K562 (cell line): ENCODE results near the gene SLC22A12. TPM values are rescaled to one million over a fixed set of nuclear protein-coding genes. Genes with fewer than 3 reads are reported as not detected.

ENCODE experiments used
- ATAC-seq: fragments of 200-7000 bp; cut with Tn5 transposase; 3 replicates; pipeline ENCODE4 v1.9.1; 2020; ENCODE audit warnings: moderate library complexity
- BruUV-seq: library from RNA; stranded (reverse); fragments of 400-500 nt; replicated peaks from 2 replicates; lab custom pipeline; 2021; lab: Mats Ljungman, UMichigan
- CTCF ChIA-PET: fragments of 300-600 bp; formaldehyde crosslinking; extraction: SDS; loops from one replicate; lab custom pipeline; 2021; ENCODE audit warnings: low intra/inter-chr PET ratio; lab: Yijun Ruan, JAX
- POLR2A ChIA-PET: fragments of 300-600, 350-650 bp; sonication (Branson Sonifier 250); formaldehyde crosslinking; extraction: SDS; loops from one replicate; lab custom pipeline; 2021; ENCODE audit warnings: antibody characterized with exemption, inconsistent platforms; lab: Yijun Ruan, JAX
- DNase-seq, 4 experiments: peaks; one replicate each; pipeline versions ENCODE4 v3.0.0 to v3.0.0-alpha.2; 2011 to 2018; ENCODE audit warnings: low spot score in 3 of 4, mixed read lengths in 3 of 4; ENCODE audit errors: extremely low read depth in 1 of 4
- FAIRE-seq: peaks from 2 replicates; lab custom pipeline; 2011; peaks lifted over from hg19 to GRCh38; lab: Jason Lieb, UNC
- H2AFZ ChIP-seq: 2 replicates; pipeline ENCODE4 v1.6.0; 2011; ENCODE audit warnings: low read depth, low read length, control low read depth, inconsistent platforms
- H3K27ac ChIP-seq: fragments of 200-600 bp; 3 replicates; pipeline ENCODE4 v1.8.0; 2011; ENCODE audit warnings: low read depth, mild to moderate bottlenecking, control low read depth, inconsistent platforms, low read length, moderate library complexity, mixed read lengths; ENCODE audit errors: extremely low read depth
- H3K27me3 ChIP-seq, 2 experiments: fragments of 300-600 bp in 1 of 2; 2 replicates in 1 of 2; 3 replicates in 1 of 2; pipeline versions ENCODE4 v1.6.0 to v1.8.0; 2011; ENCODE audit warnings: inconsistent platforms in 2 of 2, low read length in 2 of 2, mild to moderate bottlenecking in 1 of 2, mixed read lengths in 1 of 2, moderate library complexity in 1 of 2; ENCODE audit not compliant: control insufficient read depth in 2 of 2, insufficient read depth in 2 of 2
- H3K36me3 ChIP-seq: fragments of 300-600 bp; 3 replicates; pipeline ENCODE4 v1.8.0; 2011; ENCODE audit warnings: mild to moderate bottlenecking, low read length, inconsistent platforms; ENCODE audit not compliant: control insufficient read depth, insufficient read depth
- H3K4me1 ChIP-seq, 2 experiments: fragments of 200-600 bp in 1 of 2; replicated peaks in 1 of 2; 2 replicates in 1 of 2; 3 replicates in 1 of 2; pipeline versions ENCODE4 v1.5.1 to v1.8.0; 2011; ENCODE audit warnings: inconsistent platforms in 2 of 2, low read length in 2 of 2, mild to moderate bottlenecking in 1 of 2, mixed read lengths in 1 of 2, moderate library complexity in 1 of 2; ENCODE audit not compliant: control insufficient read depth in 2 of 2, insufficient read depth in 2 of 2
- H3K4me2 ChIP-seq: 2 replicates; pipeline ENCODE4 v1.6.1; 2011; ENCODE audit warnings: low read length, control low read depth, inconsistent platforms, mixed read lengths; ENCODE audit not compliant: insufficient read depth
- H3K4me3 ChIP-seq: fragments of 200-600 bp; sonication (generic), shearing (Covaris generic); 2 replicates; pipeline ENCODE4 v1.5.1; 2016; ENCODE audit warnings: control low read depth, inconsistent platforms
- H3K79me2 ChIP-seq: fragments of 200-600 bp; 3 replicates; pipeline ENCODE4 v1.8.0; 2011; ENCODE audit warnings: low read length, inconsistent platforms; ENCODE audit not compliant: control insufficient read depth, insufficient read depth
- H3K9ac ChIP-seq, 2 experiments: 2 replicates each; pipeline versions ENCODE4 v1.6.0 to v1.6.1; 2011; ENCODE audit warnings: low read depth in 2 of 2, low read length in 2 of 2, control low read depth in 1 of 2, inconsistent platforms in 1 of 2, mild to moderate bottlenecking in 1 of 2, mixed read lengths in 1 of 2; ENCODE audit not compliant: insufficient read depth in 1 of 2
- H3K9me1 ChIP-seq: one replicate; pipeline ENCODE4 v1.6.0; 2011; ENCODE audit warnings: inconsistent platforms, mild to moderate bottlenecking, low read length, moderate library complexity; ENCODE audit not compliant: control insufficient read depth, insufficient read depth
- H3K9me3 ChIP-seq: replicated peaks from 2 replicates; pipeline ENCODE4 v1.5.1; 2011; ENCODE audit warnings: low read depth, low read length, inconsistent platforms; ENCODE audit not compliant: control insufficient read depth, insufficient read depth
- H4K20me1 ChIP-seq: replicated peaks from 2 replicates; pipeline ENCODE4 v1.6.1; 2011; ENCODE audit warnings: low read length, inconsistent platforms, mixed read lengths; ENCODE audit not compliant: control insufficient read depth, insufficient read depth
- GATA2 ChIP-seq: sonication (generic); formaldehyde crosslinking; IDR thresholded peaks from 2 replicates; pipeline ENCODE4 v1.4.0; 2020; ENCODE audit warnings: mild to moderate bottlenecking, missing genetic modification reagents
- HCFC1 ChIP-seq: IDR thresholded peaks from 2 replicates; pipeline ENCODE4 v1.6.1; 2012; ENCODE audit warnings: low read depth, low read length, improper control_type of control experiment
- KLF10 ChIP-seq: fragments of 250-450 bp; sonication (Bioruptor Pico); IDR thresholded peaks from 2 replicates; pipeline ENCODE4 v1.6.1; 2021; ENCODE audit warnings: matching md5 sums
- MTF1 ChIP-seq: fragments of 250-450 bp; sonication (Bioruptor Pico); IDR thresholded peaks from 2 replicates; pipeline ENCODE4 v1.9.0; 2021; ENCODE audit warnings: moderate library complexity, mild to moderate bottlenecking, inconsistent platforms, borderline replicate concordance
- NCOA1 ChIP-seq: fragments of 450-650 bp; IDR thresholded peaks from 2 replicates; pipeline ENCODE4 v1.6.1; 2016; ENCODE audit warnings: low read depth
- NFRKB ChIP-seq: fragments of 450-650 bp; IDR thresholded peaks from 2 replicates; pipeline ENCODE4 v1.6.1; 2016; ENCODE audit warnings: low read depth
- NRF1 ChIP-seq, 2 experiments: fragments of 450-650 bp; IDR thresholded peaks in 1 of 2; conservative IDR thresholded peaks in 1 of 2; 2 replicates each; pipeline ENCODE4 v1.6.1; 2014; ENCODE audit warnings: mild to moderate bottlenecking in 2 of 2
- POLR2A ChIP-seq: fragments of 450-650 bp; conservative IDR thresholded peaks from 2 replicates; pipeline ENCODE4 v1.6.1; 2016
- PRPF4 ChIP-seq: fragments of 200-400 bp; formaldehyde crosslinking; IDR thresholded peaks from one replicate; pipeline ENCODE4 v1.6.1; 2017; ENCODE audit warnings: low read length, low read depth, mild to moderate bottlenecking; ENCODE audit not compliant: insufficient read depth, poor library complexity, severe bottlenecking
- SAFB ChIP-seq: fragments of 200-400 bp; formaldehyde crosslinking; IDR thresholded peaks from 2 replicates; pipeline ENCODE4 v1.6.1; 2017; ENCODE audit warnings: low read depth, low read length, borderline replicate concordance
- THRAP3 ChIP-seq: fragments of 450-650 bp; IDR thresholded peaks from 2 replicates; pipeline ENCODE4 v1.6.1; 2016; ENCODE audit warnings: mild to moderate bottlenecking, inconsistent platforms, borderline replicate concordance
- XRCC3 ChIP-seq: fragments of 450-650 bp; IDR thresholded peaks from 2 replicates; pipeline ENCODE4 v1.6.1; 2017; ENCODE audit warnings: mild to moderate bottlenecking, moderate library complexity
- ZBTB7A ChIP-seq: IDR thresholded peaks from 2 replicates; pipeline ENCODE4 v1.6.1; 2011; ENCODE audit warnings: low read depth, mild to moderate bottlenecking, low read length, moderate library complexity, borderline replicate concordance; ENCODE audit not compliant: control insufficient read depth
- ZNF134 ChIP-seq: fragments of 250-450 bp; sonication (Bioruptor Pico); conservative IDR thresholded peaks from 2 replicates; pipeline ENCODE4 v1.4.0; 2020
- WGBS: fragments of 100-300 bp; shearing (Covaris generic); methylation state at CpG from one replicate; pipeline ENCODE4 v1.1.6; 2016; ENCODE audit warnings: low coverage, mixed read lengths; ENCODE audit not compliant: insufficient coverage; ENCODE audit errors: missing lambda C conversion rate; 5-methylcytosine and 5-hydroxymethylcytosine counted together
- in situ Hi-C: fragments of 300-500 bp; cut with MboI; formaldehyde crosslinking; loops from 4 replicates; pipeline ENCODE4 v1.15.0; 2018; ENCODE audit warnings: inconsistent platforms, mixed read lengths
- intact Hi-C: fragments of 100-400 bp; cut with micrococcal nuclease; formaldehyde crosslinking; loops from 2 replicates; pipeline ENCODE4 v1.14.2; 2022
- polyA plus RNA-seq, 8 experiments: library from polyadenylated mRNA; depleted of rRNA in 4 of 8; stranded (reverse) in 5 of 8; unstranded in 3 of 8; fragments of >200 nt; fragmentation: Nextera tagmentation in 2 of 8; fragmentation: Illumina TruSeq in 1 of 8; extraction: Ambion mirVana in 2 of 8; extraction: Trizol in 1 of 8; gene quantifications; 2 replicates each; pipeline versions ENCODE4 v1.2.1 to v1.2.3, GENCODE V29; 2011 to 2014; ENCODE audit warnings: inconsistent platforms in 1 of 8, missing spikeins in 1 of 8
- total RNA-seq, 7 experiments: library from RNA; depleted of rRNA in 6 of 7; stranded (reverse); fragments of >200 nt in 6 of 7; fragmentation: Illumina TruSeq in 2 of 7; extraction: Trizol in 2 of 7; gene quantifications; 2 replicates each; pipeline versions ENCODE4 v1.2.1 to v1.2.3, GENCODE V29; 2011 to 2021; ENCODE audit warnings: low replicate concordance in 1 of 7
- TF ChIP-seq, protein P1 (sequence below): fragments of 450-650 bp; conservative IDR thresholded peaks from 2 replicates; pipeline ENCODE4 v1.6.1; 2016; ENCODE audit warnings: missing genetic modification characterization, low read depth, mild to moderate bottlenecking, control low read depth, missing compliant biosample characterization

Gene SLC22A12
- total and polyA plus RNA-seq, 9 of the 15 experiments (the other 6 are each of a cell fraction or from before 2014, with no cell fraction given): not detected

DNA sequence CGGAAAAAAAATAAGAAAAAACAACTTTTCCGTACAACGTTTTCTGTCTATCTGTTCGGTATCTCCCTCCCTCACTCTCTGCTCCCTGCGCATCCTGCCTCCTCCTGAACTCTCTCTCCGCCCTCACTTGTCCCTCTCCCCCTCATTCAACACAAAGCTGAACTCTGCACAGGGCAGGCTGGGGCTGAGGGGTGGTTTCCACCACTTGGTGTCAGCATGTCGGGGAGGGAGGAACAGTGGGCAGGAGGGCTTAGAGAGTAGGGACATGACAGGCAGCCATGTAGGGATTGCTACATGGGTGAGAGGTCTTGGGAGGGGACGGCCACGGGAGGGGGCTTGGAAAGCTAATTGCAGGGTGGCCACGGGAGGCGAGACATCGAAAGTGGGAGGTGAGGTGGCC lies 17.6 kb downstream of the SLC22A12 start:
- ChIA-PET POLR2A (no interaction called here), CTCF (no interaction called here)
- Histone ChIP-seq H3K4me3 (no peak overlapping the region), H3K27me3 (peaks cover 10 to 37% of the 10 kb centered on the region in 2 experiments; a peak in 4 of 5 replicates), H3K27ac (no peak overlapping the region), H3K9me3 (no peaks in the 10 kb centered on the region), H3K36me3 (no peaks in the 10 kb centered on the region), H3K4me2 (no peak overlapping the region), H3K9me1 (no peaks in the 10 kb centered on the region), H3K9ac (no peak overlapping the region), H2AFZ (no peak overlapping the region), H4K20me1 (peaks cover 6% of the 10 kb centered on the region; the same call in 1 of the 2 replicates), H3K79me2 (no peaks in the 10 kb centered on the region), H3K4me1 (peaks cover 0 to 21% of the 10 kb centered on the region in 2 experiments; a peak in 3 of 5 replicates)
- intact Hi-C loops (no loop called here), in situ Hi-C loops (no loop called here)
- no TSS peak for BruUV-seq
- FAIRE-seq (no peak), DNase-seq (no peak), ATAC-seq (peak; percentile 18; the same call in 1 of the 3 replicates)
- 4% methylated on average over 12 of the region's 12 CpGs for WGBS
- peak; percentile 29 to 33; a peak in 2 of 4 replicates for TF ChIP-seq NRF1 (conservative IDR thresholded peaks at IDR 0.05 in 1 of 2, IDR thresholded peaks at IDR 0.05 in 1 of 2)
- TF ChIP-seq NCOA1: no peak

DNA sequence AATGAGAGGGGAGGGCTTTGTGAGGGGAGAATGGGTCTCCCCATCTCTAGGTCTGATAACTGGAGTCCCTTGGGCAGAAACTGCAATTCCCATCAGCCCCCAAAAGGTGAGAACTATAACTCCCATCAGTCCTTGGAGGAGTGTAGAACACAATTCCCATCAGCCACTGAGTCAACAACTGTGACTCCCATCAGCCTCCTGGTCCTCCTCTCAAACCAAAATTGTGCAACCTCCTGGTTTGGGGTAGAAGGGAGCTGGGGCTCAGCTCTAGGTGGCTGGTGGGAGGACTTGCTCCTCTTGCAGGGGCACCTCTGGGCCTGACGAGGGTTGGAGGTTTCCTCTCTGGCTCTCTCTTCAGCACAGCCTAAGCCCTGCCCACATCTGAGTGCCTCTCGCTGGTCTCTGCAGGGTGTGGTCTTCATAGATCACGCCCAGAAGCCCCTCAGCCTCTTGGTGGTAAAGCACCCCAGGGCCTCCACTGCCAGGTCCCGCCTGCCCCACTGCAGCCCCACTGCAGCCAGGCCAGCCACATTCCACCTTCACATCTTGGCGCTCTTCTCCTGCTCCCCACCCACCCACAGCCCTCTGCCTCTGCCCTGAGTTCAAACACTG lies 18.5 kb downstream of the SLC22A12 start:
- peak; percentile 79 for ATAC-seq
- Histone ChIP-seq H3K4me2 (no peak overlapping the region), H3K4me1 (peaks cover 0 to 21% of the 10 kb centered on the region in 2 experiments; a peak in 3 of 5 replicates), H4K20me1 (no peaks in the 10 kb centered on the region), H3K27ac (no peak overlapping the region), H3K27me3 (peaks cover 10 to 42% of the 10 kb centered on the region in 2 experiments; a peak in 4 of 5 replicates), H3K9me3 (no peaks in the 10 kb centered on the region), H3K79me2 (no peaks in the 10 kb centered on the region), H3K9ac (no peak overlapping the region), H2AFZ (0 out of 2 replicates have a peak overlapping the region, but pooled peaks have one; percentile 49), H3K36me3 (no peaks in the 10 kb centered on the region), H3K9me1 (no peaks in the 10 kb centered on the region), H3K4me3 (no peak overlapping the region)
- intact Hi-C loops (no loop called here), in situ Hi-C loops (no loop called here)
- peak; percentile 72 for FAIRE-seq
- no TSS peak for BruUV-seq
- DNase-seq: peak in 3 of 4 experiments; percentile 21 to 41 (median 31)
- ChIA-PET POLR2A (interaction anchor here (0.6 kb wide), 1 partner anchor 126 kb away, joined by 3 read pairs; no protein-coding TSS in a partner anchor), CTCF (interaction anchor here (0.6 kb wide), 1 partner anchor 159 kb away, joined by 3 read pairs; no protein-coding TSS in a partner anchor)
- WGBS: 23% methylated on average over 5 of the region's 5 CpGs
- TF ChIP-seq POLR2A (no peak), XRCC3 (no peak), ZNF134 (no peak), SAFB (no peak), HCFC1 (peak; percentile 90), ZBTB7A (no peak), NFRKB (no peak), GATA2 (CRISPR knock-in tag) (no peak), THRAP3 (no peak), KLF10 (CRISPR knock-in tag) (no peak), PRPF4 (no peak), MTF1 (no peak)
- TF ChIP-seq, protein P1, sequence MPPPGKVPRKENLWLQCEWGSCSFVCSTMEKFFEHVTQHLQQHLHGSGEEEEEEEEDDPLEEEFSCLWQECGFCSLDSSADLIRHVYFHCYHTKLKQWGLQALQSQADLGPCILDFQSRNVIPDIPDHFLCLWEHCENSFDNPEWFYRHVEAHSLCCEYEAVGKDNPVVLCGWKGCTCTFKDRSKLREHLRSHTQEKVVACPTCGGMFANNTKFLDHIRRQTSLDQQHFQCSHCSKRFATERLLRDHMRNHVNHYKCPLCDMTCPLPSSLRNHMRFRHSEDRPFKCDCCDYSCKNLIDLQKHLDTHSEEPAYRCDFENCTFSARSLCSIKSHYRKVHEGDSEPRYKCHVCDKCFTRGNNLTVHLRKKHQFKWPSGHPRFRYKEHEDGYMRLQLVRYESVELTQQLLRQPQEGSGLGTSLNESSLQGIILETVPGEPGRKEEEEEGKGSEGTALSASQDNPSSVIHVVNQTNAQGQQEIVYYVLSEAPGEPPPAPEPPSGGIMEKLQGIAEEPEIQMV (tag): no peak
